HepG2 (cell line): ENCODE results near the gene SMOC1. TPM values are rescaled to one million over a fixed set of nuclear protein-coding genes. Genes with fewer than 3 reads are reported as not detected.

Source experiments
- ATF5 ChIP-seq: sonication (generic); formaldehyde crosslinking; IDR thresholded peaks from 2 replicates; pipeline ENCODE4 v1.4.0; 2020; ENCODE audit warnings: mild to moderate bottlenecking, low read depth, missing genetic modification reagents
- CENPX ChIP-seq: sonication (generic); formaldehyde crosslinking; IDR thresholded peaks from 2 replicates; pipeline ENCODE4 v1.9.0; 2021; ENCODE audit warnings: mild to moderate bottlenecking, missing genetic modification reagents, moderate library complexity
- CHCHD3 ChIP-seq: sonication (generic); formaldehyde crosslinking; IDR thresholded peaks from 2 replicates; pipeline ENCODE4 v1.8.0; 2022; ENCODE audit warnings: mild to moderate bottlenecking, missing genetic modification reagents, moderate library complexity
- ELF4 ChIP-seq: sonication (generic); formaldehyde crosslinking; IDR thresholded peaks from 2 replicates; pipeline ENCODE4 v1.5.0; 2020; ENCODE audit warnings: missing genetic modification reagents, mild to moderate bottlenecking, moderate library complexity, borderline replicate concordance
- ETV5 ChIP-seq: IDR thresholded peaks from 2 replicates; pipeline ENCODE4 v1.6.1; 2018; ENCODE audit warnings: missing biosample characterization, missing genetic modification reagents, inconsistent platforms, borderline replicate concordance
- LRRFIP1 ChIP-seq: sonication (generic); formaldehyde crosslinking; conservative IDR thresholded peaks from 2 replicates; pipeline ENCODE4 v1.4.0; 2020; ENCODE audit warnings: missing genetic modification reagents
- MTF2 ChIP-seq: sonication (generic); formaldehyde crosslinking; IDR thresholded peaks from 2 replicates; pipeline ENCODE4 v1.5.0; 2020; ENCODE audit warnings: missing genetic modification reagents, borderline replicate concordance
- TCF7 ChIP-seq: sonication (generic); IDR thresholded peaks from 2 replicates; pipeline ENCODE4 v1.6.1; 2016; ENCODE audit warnings: antibody characterized with exemption, low read depth
- ZBTB2 ChIP-seq: sonication (generic); formaldehyde crosslinking; IDR thresholded peaks from 2 replicates; pipeline ENCODE4 v1.8.0; 2022; ENCODE audit warnings: low read depth, missing genetic modification reagents
- ZNF10 ChIP-seq: sonication (generic); formaldehyde crosslinking; IDR thresholded peaks from 2 replicates; pipeline ENCODE4 v1.4.0; 2020; ENCODE audit warnings: mild to moderate bottlenecking, low read depth, missing genetic modification reagents, borderline replicate concordance
- ZNF512B ChIP-seq: sonication (generic); formaldehyde crosslinking; IDR thresholded peaks from 2 replicates; pipeline ENCODE4 v1.5.1; 2020; ENCODE audit warnings: missing genetic modification reagents, mild to moderate bottlenecking, borderline replicate concordance
- ZNF530 ChIP-seq: sonication (generic); formaldehyde crosslinking; IDR thresholded peaks from 2 replicates; pipeline ENCODE4 v1.5.0; 2020; ENCODE audit warnings: low read depth, mild to moderate bottlenecking, missing genetic modification reagents
- ZNF557 ChIP-seq: sonication (generic); formaldehyde crosslinking; IDR thresholded peaks from 2 replicates; pipeline ENCODE4 v1.4.0; 2020; ENCODE audit warnings: missing genetic modification reagents
- ZNF766 ChIP-seq: sonication (generic); formaldehyde crosslinking; IDR thresholded peaks from 2 replicates; pipeline ENCODE4 v1.5.0; 2020; ENCODE audit warnings: missing genetic modification reagents, borderline replicate concordance
- ZNF784 ChIP-seq: sonication (generic); formaldehyde crosslinking; IDR thresholded peaks from 2 replicates; pipeline ENCODE4 v1.5.1; 2020; ENCODE audit warnings: missing genetic modification reagents, mild to moderate bottlenecking, borderline replicate concordance
- polyA plus RNA-seq, 8 experiments: library from polyadenylated mRNA; depleted of rRNA in 3 of 8; stranded (reverse) in 7 of 8; unstranded in 1 of 8; fragments of >200 nt; fragmentation: Illumina TruSeq in 4 of 8; extraction: Trizol in 4 of 8; gene quantifications; 2 replicates each; pipeline versions ENCODE4 v1.2.1 to v1.2.3, GENCODE V29; 2011 to 2016; ENCODE audit warnings: low read depth in 4 of 8, missing spikeins in 1 of 8, mixed read lengths in 1 of 8; ENCODE audit not compliant: insufficient read depth in 1 of 8
- total RNA-seq, 5 experiments: library from RNA; depleted of rRNA; stranded (reverse); fragments of >200 nt; fragmentation: Illumina TruSeq; extraction: Trizol; gene quantifications; 2 replicates each; pipeline ENCODE4 v1.2.3, GENCODE V29; 2016; ENCODE audit warnings: low read depth in 1 of 5
- TF ChIP-seq, protein P1 (sequence below): IDR thresholded peaks from 2 replicates; pipeline ENCODE4 v1.6.1; 2016; ENCODE audit warnings: missing compliant biosample characterization, missing genetic modification reagents, borderline replicate concordance
- TF ChIP-seq, protein P2 (sequence below): sonication (generic); formaldehyde crosslinking; IDR thresholded peaks from 2 replicates; pipeline ENCODE4 v1.8.1; 2023; ENCODE audit warnings: missing genetic modification reagents, inconsistent platforms, borderline replicate concordance

SMOC1 gene
- total and polyA plus RNA-seq, 2 of the 13 experiments (the other 11 are each of a cell fraction or from before 2014, with no cell fraction given): 17.8 to 35.6 TPM

- TF ChIP-seq ZNF10: no peak
- no peak for TF ChIP-seq TCF7
- no peak for TF ChIP-seq ELF4 (CRISPR knock-in tag)
- no peak for TF ChIP-seq CENPX (CRISPR knock-in tag)
- peak; percentile 87; the same call in 1 of the 2 replicates for TF ChIP-seq ATF5
- TF ChIP-seq ZNF766: peak; percentile 63; the same call in 1 of the 2 replicates
- TF ChIP-seq MTF2 (CRISPR knock-in tag): no peak
- no peak for TF ChIP-seq ZNF530
- TF ChIP-seq ZNF557 (CRISPR knock-in tag): 0 out of 2 replicates have a peak, but pooled peaks have one; percentile 68
- TF ChIP-seq CHCHD3 (CRISPR knock-in tag): no peak
- TF ChIP-seq ZNF784 (CRISPR knock-in tag): no peak
- TF ChIP-seq ZNF512B (CRISPR knock-in tag): no peak
- TF ChIP-seq ZBTB2 (CRISPR knock-in tag): no peak
- TF ChIP-seq LRRFIP1: no peak
- TF ChIP-seq, protein P1, sequence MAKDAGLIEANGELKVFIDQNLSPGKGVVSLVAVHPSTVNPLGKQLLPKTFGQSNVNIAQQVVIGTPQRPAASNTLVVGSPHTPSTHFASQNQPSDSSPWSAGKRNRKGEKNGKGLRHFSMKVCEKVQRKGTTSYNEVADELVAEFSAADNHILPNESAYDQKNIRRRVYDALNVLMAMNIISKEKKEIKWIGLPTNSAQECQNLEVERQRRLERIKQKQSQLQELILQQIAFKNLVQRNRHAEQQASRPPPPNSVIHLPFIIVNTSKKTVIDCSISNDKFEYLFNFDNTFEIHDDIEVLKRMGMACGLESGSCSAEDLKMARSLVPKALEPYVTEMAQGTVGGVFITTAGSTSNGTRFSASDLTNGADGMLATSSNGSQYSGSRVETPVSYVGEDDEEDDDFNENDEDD (CRISPR knock-in tag): peak; percentile 82; the same call in 1 of the 2 replicates
- TF ChIP-seq, protein P2, sequence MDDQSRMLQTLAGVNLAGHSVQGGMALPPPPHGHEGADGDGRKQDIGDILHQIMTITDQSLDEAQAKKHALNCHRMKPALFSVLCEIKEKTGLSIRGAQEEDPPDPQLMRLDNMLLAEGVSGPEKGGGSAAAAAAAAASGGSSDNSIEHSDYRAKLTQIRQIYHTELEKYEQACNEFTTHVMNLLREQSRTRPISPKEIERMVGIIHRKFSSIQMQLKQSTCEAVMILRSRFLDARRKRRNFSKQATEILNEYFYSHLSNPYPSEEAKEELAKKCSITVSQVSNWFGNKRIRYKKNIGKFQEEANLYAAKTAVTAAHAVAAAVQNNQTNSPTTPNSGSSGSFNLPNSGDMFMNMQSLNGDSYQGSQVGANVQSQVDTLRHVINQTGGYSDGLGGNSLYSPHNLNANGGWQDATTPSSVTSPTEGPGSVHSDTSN (CRISPR knock-in tag): no peak
- peak; percentile 76; the same call in 1 of the 2 replicates for TF ChIP-seq ETV5
These were observed 166.8 kb downstream of the SMOC1 start (continued) for GRCh38 chr14:70045844-70046535.
